IPS-18a (cell line): ENCODE measurements around the gene AP2A2.

Experiments used
- H3K27ac ChIP-seq: one replicate; pipeline ENCODE4 v1.5.1; 2013; ENCODE audit warnings: low read length
- H3K27me3 ChIP-seq: one replicate; pipeline ENCODE4 v1.6.1; 2013; ENCODE audit warnings: mild to moderate bottlenecking, low read length; ENCODE audit not compliant: control insufficient read depth, insufficient read depth
- H3K36me3 ChIP-seq: one replicate; pipeline ENCODE4 v1.6.1; 2013; ENCODE audit warnings: low read depth, low read length; ENCODE audit not compliant: control insufficient read depth
- H3K4me1 ChIP-seq: one replicate; pipeline ENCODE4 v1.6.1; 2013; ENCODE audit warnings: low read depth, low read length; ENCODE audit not compliant: control insufficient read depth
- H3K4me3 ChIP-seq: one replicate; pipeline ENCODE4 v1.5.1; 2013; ENCODE audit warnings: low read length
- H3K9ac ChIP-seq: one replicate; pipeline ENCODE4 v1.6.1; 2013; ENCODE audit warnings: mild to moderate bottlenecking, low read length, moderate library complexity
- H3K9me3 ChIP-seq: one replicate; pipeline ENCODE4 v1.6.1; 2013; ENCODE audit warnings: low read depth, low read length; ENCODE audit not compliant: control insufficient read depth

AP2A2 gene

DNA sequence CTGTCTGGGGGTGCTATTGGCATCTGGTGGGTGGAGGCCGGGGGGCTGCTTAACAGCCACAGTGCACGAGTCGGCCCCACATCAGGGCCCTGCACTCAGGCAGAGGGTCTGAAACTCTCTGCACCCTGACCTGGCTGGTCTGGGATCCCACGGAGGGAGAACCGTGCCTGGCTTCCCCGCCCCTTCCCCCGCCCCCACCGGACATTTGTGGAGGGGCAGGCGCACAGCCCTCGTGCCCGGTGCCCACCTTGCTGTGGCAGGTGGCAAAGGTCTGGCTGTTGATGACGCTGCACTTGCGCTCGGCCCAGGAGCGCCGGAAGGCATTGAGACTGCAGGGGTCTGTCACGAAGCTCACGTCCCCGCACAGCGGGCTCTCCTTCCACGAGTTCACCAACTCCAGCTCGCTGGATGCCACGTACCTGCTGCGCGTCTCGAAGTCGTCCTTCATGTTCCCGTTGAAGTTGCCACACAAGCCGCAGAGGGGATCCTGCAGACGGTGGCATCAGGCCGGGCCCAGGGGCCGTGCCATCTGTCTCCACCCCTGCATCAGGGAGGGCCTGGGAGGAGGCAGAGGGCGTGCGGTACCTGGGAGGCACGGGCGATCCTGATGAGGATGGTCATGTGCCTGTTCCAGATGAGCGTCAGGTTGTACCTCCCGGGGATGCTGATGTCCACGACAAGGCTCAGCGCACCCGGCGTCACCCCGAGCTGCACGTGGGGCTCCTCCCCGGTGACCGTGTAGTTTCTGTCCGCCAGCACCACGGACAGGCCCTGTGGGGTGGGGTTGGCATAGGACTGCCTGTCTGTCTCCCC is 99.1 kb downstream of the AP2A2 start:
- no peak overlapping the region for H3K9ac ChIP-seq
- no peaks in the 10 kb centered on the region for H3K36me3 ChIP-seq
- H3K27me3 ChIP-seq = no peaks in the 10 kb centered on the region
- no peaks in the 10 kb centered on the region for H3K4me1 ChIP-seq
- H3K4me3 ChIP-seq = no peak overlapping the region
- no peaks in the 10 kb centered on the region for H3K9me3 ChIP-seq
- no peak overlapping the region for H3K27ac ChIP-seq

DNA sequence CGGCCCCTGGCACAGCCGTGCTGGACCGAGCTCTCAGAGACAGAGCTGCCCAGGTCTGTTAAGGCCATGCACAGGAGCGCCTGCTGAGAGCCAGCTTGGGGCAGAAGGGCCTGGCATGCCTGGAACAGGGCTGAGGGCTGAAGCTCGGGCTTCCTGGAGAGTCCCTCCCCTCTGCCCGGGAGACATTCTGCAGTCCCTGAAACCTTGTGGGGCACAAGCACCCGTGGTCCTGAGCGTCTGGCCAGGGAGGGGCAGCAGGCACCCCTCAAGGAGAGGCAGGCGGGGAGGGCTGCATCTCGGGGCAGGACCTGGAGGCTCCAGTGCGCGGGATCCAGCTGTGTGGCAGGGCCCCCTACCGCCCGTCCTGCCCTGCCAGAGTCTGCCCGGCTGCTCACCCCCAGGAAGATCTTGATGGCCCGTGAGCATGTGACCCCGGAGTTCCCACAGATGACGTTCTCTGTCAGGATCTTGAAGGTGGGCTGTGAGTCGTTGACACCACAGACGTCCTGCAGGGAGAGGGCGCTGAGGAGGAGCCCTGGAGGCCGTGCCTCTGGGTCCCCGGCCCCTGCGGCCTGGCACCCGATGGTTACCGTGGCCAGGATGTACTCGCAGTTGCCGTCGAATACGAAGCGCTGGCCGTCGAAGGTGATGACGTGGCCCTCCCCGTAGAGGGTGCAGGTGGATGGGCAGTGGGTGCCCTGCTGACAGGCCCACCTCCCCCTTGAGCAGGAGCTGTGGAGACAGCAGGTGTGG is 99.9 kb downstream of the AP2A2 start:
- no peak overlapping the region for H3K4me3 ChIP-seq
- H3K36me3 ChIP-seq = no peaks in the 10 kb centered on the region
- H3K4me1 ChIP-seq = no peaks in the 10 kb centered on the region
- no peak overlapping the region for H3K27ac ChIP-seq
- H3K9me3 ChIP-seq = no peaks in the 10 kb centered on the region
- H3K27me3 ChIP-seq = no peaks in the 10 kb centered on the region
- H3K9ac ChIP-seq = no peak overlapping the region

GRCh38 chr11:1026163-1026450 is 100.4 kb downstream of the AP2A2 start:
- no peak overlapping the region for H3K27ac ChIP-seq
- no peaks in the 10 kb centered on the region for H3K9me3 ChIP-seq
- H3K4me3 ChIP-seq = no peak overlapping the region
- no peaks in the 10 kb centered on the region for H3K27me3 ChIP-seq
- no peaks in the 10 kb centered on the region for H3K36me3 ChIP-seq
- H3K4me1 ChIP-seq = no peaks in the 10 kb centered on the region
- no peak overlapping the region for H3K9ac ChIP-seq

GRCh38 chr11:1026641-1027482 is 101.2 kb downstream of the AP2A2 start:
- H3K9ac ChIP-seq = no peak overlapping the region
- no peaks in the 10 kb centered on the region for H3K4me1 ChIP-seq
- no peaks in the 10 kb centered on the region for H3K9me3 ChIP-seq
- H3K27ac ChIP-seq = no peak overlapping the region
- no peak overlapping the region for H3K4me3 ChIP-seq
- H3K36me3 ChIP-seq = no peaks in the 10 kb centered on the region
- no peaks in the 10 kb centered on the region for H3K27me3 ChIP-seq

- H3K9ac ChIP-seq = no peak overlapping the region
- H3K4me3 ChIP-seq = no peak overlapping the region
- H3K27me3 ChIP-seq = no peaks in the 10 kb centered on the region
- H3K36me3 ChIP-seq = no peaks in the 10 kb centered on the region
- no peaks in the 10 kb centered on the region for H3K4me1 ChIP-seq
- no peak overlapping the region for H3K27ac ChIP-seq
- no peaks in the 10 kb centered on the region for H3K9me3 ChIP-seq
Observed at GRCh38 chr11:1027483-1028290, 102.0 kb downstream of the AP2A2 start.

DNA sequence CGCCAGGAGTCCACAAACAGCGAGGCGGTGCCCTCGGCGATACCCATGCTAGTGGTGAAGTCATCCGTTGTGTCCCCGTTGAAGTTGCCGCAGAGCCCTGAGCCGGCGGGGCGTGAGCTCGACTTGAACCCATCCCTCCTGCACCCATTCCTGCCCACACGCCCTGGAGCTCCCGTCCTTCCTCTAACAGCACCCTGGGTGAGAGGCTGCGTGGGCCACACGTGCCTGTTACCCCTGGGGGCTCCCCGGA is 102.5 kb downstream of the AP2A2 start:
- Histone ChIP-seq H3K36me3 (no peaks in the 10 kb centered on the region), H3K9ac (no peak overlapping the region), H3K4me3 (no peak overlapping the region), H3K4me1 (no peaks in the 10 kb centered on the region), H3K27me3 (no peaks in the 10 kb centered on the region), H3K9me3 (no peaks in the 10 kb centered on the region), H3K27ac (no peak overlapping the region)

DNA sequence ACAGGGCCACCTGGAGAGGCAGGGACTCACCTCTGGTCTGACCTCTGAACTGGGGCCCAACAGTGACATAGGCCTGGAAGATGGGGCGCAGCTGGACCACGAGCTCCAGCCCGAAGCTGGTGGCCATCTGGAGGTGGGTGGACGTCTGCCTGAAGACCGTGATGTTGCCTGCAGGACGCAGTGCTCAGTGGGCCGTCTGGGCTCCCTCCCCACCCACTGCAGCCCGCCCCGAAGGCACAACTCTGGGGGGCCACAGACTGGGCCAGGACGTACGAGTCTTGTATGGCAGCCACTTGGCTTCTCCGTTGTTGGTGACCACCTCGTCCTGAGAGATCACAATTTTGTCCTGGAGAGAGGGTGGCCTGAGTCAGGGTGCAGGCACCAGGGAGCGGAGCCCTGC is 102.9 kb downstream of the AP2A2 start:
- H3K27me3 ChIP-seq = no peaks in the 10 kb centered on the region
- H3K27ac ChIP-seq = no peak overlapping the region
- H3K4me1 ChIP-seq = no peaks in the 10 kb centered on the region
- H3K36me3 ChIP-seq = no peaks in the 10 kb centered on the region
- H3K9me3 ChIP-seq = no peaks in the 10 kb centered on the region
- H3K4me3 ChIP-seq = no peak overlapping the region
- H3K9ac ChIP-seq = no peak overlapping the region

DNA sequence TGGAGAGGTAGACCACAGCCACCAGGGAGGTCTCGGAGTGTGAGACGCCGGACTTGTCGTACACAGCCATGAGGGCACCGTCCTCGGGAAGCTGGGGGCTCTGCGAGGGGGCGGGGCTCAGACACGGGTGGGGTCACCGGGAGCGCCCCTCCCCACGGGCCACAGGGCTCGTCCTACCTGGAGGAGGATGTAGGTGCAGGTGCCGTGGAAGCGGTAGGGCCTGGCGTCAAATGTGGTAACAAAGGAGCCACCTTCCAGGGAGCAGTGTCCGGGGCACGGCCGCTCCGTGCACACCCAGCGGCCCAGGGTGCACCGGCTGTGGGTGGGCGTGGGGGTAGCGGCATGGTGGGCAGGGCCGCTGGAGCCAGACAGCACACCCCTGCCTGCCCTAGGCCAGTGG is 103.4 kb downstream of the AP2A2 start:
- H3K27ac ChIP-seq = no peak overlapping the region
- no peak overlapping the region for H3K9ac ChIP-seq
- no peaks in the 10 kb centered on the region for H3K36me3 ChIP-seq
- no peaks in the 10 kb centered on the region for H3K9me3 ChIP-seq
- H3K4me3 ChIP-seq = no peak overlapping the region
- no peaks in the 10 kb centered on the region for H3K4me1 ChIP-seq
- no peaks in the 10 kb centered on the region for H3K27me3 ChIP-seq

DNA sequence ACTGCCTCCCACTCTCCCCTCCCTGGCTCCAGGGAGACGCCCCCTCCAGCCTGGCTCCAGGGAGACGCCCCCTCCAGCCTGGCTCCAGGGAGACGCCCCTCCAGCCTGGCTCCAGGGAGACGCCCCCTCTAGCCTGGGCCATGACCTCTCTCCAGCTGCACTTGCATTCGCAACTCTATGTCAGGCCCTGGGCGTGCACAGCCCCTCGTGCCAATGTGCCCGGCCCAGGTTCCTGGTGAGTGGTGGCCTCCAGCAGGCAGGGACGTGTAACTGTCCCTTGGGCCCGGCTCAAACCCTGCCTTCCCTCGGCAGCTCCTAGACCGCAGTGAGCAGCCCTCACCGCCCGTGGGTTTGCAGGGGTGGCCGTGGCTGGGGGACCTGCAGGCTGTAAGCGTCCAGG is 104.0 kb downstream of the AP2A2 start:
- H3K9me3 ChIP-seq = no peaks in the 10 kb centered on the region
- no peaks in the 10 kb centered on the region for H3K27me3 ChIP-seq
- H3K4me3 ChIP-seq = no peak overlapping the region
- H3K27ac ChIP-seq = no peak overlapping the region
- H3K36me3 ChIP-seq = no peaks in the 10 kb centered on the region
- H3K4me1 ChIP-seq = no peaks in the 10 kb centered on the region
- H3K9ac ChIP-seq = no peak overlapping the region

GRCh38 chr11:1030086-1030485 is 104.4 kb downstream of the AP2A2 start:
- no peak overlapping the region for H3K27ac ChIP-seq
- no peak overlapping the region for H3K4me3 ChIP-seq
- no peaks in the 10 kb centered on the region for H3K27me3 ChIP-seq
- no peaks in the 10 kb centered on the region for H3K36me3 ChIP-seq
- H3K9me3 ChIP-seq = no peaks in the 10 kb centered on the region
- no peak overlapping the region for H3K9ac ChIP-seq
- no peaks in the 10 kb centered on the region for H3K4me1 ChIP-seq

DNA sequence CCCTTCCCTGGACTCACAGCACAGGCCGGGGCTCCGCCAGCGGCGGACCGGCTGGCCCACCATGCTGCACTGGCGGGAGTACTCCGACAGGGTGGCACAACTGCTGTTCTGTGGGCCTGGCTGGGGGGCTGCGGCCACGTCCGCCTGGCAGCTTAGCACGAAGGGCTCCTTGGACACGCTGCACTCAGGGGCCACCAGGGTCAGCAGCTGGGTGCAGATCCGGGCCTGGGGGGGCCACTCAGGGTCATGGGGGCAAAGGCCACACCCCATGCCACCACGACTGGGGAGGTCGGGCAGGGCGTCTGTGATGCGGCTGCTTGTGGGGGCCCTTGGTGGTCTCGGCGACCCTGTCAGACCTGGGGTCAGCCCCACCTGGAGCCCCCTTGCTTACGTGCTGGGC is 104.9 kb downstream of the AP2A2 start:
- H3K4me3 ChIP-seq = no peak overlapping the region
- no peak overlapping the region for H3K27ac ChIP-seq
- no peak overlapping the region for H3K9ac ChIP-seq
- H3K36me3 ChIP-seq = no peaks in the 10 kb centered on the region
- H3K4me1 ChIP-seq = no peaks in the 10 kb centered on the region
- no peaks in the 10 kb centered on the region for H3K27me3 ChIP-seq
- H3K9me3 ChIP-seq = no peaks in the 10 kb centered on the region
